A549 treated with AZD9567 at 1 μM for 4 hours (cell line): ENCODE results near the gene ARL13B. TPM values are rescaled to one million over a fixed set of nuclear protein-coding genes. Genes with fewer than 3 reads are reported as not detected.

Experiments
- total RNA-seq: library from RNA; stranded (reverse); fragments of 200-300 nt; extraction: Qiagen RNA extraction; gene quantifications from 5 replicates; pipeline ENCODE4 v1.2.3, GENCODE V29; 2022; ENCODE audit not compliant: insufficient read depth

ARL13B gene
- total RNA-seq = 10.7 to 14.7 TPM (median 13.1 TPM) in 5 replicates

DNA sequence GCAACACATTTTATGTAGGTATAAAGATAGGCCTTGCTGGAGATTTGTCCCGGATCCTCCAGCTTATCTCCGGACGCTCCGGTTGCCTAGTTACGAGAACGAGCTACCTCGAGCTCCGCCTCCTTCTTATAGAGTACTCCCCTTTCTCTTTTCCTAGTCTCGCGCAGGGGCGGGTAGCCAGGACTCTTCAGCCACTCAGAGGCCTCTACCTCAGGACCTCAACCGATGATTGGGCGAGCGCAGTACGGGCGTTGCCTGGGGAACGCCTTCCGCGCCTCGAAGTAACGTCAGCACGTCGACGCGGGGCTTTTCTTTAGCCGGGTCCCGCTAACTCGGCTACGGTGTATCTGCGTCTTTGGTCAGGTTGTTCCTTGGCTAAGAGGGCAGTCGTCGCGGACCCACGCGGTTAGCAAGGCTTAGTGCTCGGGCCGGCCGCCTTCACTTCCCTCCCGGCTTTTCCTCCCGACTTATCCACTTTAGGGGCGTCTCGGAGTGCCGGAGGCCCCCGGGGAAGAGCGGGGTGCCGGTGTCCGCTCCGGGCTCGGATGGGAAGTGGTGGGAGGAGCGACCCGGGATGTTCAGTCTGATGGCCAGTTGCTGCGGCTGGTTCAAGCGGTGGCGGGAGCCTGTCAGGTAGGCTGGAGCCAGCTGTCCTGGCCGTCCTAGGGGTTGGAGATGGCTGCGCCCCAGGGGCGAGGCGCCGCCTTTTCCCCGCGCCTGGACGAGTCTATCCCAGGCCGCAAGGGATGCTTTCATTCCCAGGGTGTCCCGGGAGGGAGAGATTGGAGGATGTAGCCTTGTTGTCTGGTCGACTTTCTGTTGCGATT lies at the start of gene ARL13B:
ARL13B (plus strand) TSS at position 306 of the 827 bp plus-strand sequence; CDS start at position 575, 269 bp downstream.

DNA sequence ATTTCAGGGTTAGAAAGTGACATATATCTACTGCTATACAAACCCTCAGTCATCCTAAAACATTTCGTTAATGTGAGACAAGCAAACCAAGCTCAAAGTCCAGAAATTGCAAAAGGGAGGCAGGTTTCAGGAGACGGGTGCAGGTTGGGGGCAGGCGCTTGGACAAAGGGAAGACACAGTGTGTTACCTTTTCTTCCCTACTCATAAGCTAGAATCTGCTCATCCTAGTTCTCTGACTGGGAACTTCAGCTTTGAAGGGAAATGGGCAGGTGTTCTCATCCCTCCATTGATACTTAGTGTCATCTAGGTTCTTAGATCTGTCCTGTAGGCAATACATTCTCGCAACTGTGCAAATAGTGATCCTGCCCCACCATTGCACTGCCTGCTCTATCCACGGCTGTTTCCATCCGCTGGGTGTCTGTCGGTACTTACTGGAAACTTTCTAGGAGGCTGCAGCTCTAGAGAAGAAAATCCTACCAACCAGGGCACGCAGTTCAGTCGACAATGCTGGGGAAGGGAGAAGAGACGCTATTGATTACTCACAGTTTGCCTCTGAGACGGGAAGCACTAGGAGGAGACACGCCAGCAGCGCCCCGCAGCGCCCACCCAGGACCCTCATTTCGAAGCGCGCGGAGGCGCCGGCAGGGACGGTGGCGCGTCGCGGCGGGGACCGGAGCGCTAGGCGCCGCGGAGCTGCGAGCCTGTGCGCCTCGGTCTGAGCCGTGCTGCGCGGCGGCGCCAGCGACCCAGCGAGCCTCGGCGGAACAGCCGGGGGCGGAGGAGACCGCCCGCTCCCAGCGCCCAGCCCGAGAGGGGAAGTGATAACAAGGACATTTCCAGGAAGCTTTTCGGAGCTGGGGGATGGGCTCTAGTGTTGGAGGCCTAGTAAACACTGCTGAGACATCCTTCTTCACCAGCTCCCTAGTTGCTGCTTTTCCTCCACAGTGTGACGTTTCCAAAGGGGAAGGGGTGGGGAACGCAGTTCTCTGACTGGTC lies 6.5 kb upstream of the ARL13B start, which contains the start of gene PROS1:
PROS1 (minus strand) TSS at position 766 of the 996 bp plus-strand sequence; CDS start at position 619, 147 bp downstream.

GRCh38 chr3:94028093-94028837 lies 48.3 kb downstream of the ARL13B start, which contains the start of gene STX19:
STX19 (minus strand) TSS chr3:94028597; CDS start chr3:94015269, 13,328 bp downstream.

GRCh38 chr3:94062513-94063404 lies 82.8 kb downstream of the ARL13B start, which contains the start of the genes DHFR2 and NSUN3:
DHFR2 (minus strand) TSS chr3:94062916; CDS start chr3:94061511, 1,405 bp downstream.
NSUN3 (plus strand) TSS chr3:94063061; CDS start chr3:94063127, 66 bp downstream.

Other genes starting within 250 kb of the ARL13B start
- gene PROS1, start 6.3 kb upstream of the ARL13B start, total RNA-seq = 8.7 to 12.5 TPM (median 10.5 TPM) in 5 replicates
- gene STX19, start 48.4 kb downstream of the ARL13B start, total RNA-seq = 0.09 TPM in 1 of 5 replicates, not detected in the others
- 2.7 to 4.6 TPM (median 3.2 TPM) in 5 replicates for gene DHFR2, start 82.8 kb downstream of the ARL13B start, total RNA-seq
- gene NSUN3, start 82.9 kb downstream of the ARL13B start, total RNA-seq = 5.3 to 17.5 TPM (median 7.1 TPM) in 5 replicates